Left ventricle myocardium inferior (tissue), 1 donor: ENCODE measurements around the gene GNG7. TPM values are rescaled to one million over a fixed set of nuclear protein-coding genes. Genes with fewer than 3 reads are reported as not detected.
"Not testable (repeated sequence)": the region's sequence is repeated elsewhere in the genome, so short reads cannot be mapped to it uniquely, and the experiment has no call there.

Source experiments
- DNase-seq: peaks from one replicate; pipeline ENCODE4 v3.0.0-alpha.2; 2020
- H3K27ac ChIP-seq: fragments of 200-600 bp; replicated peaks from 2 replicates; pipeline ENCODE4 v1.8.0; 2021
- H3K27me3 ChIP-seq: fragments of 200-600 bp; 2 replicates; pipeline ENCODE4 v1.8.0; 2021; ENCODE audit warnings: low read depth
- H3K36me3 ChIP-seq: fragments of 200-600 bp; 2 replicates; pipeline ENCODE4 v1.8.0; 2021
- H3K4me1 ChIP-seq: fragments of 200-600 bp; 2 replicates; pipeline ENCODE4 v1.8.0; 2021
- H3K4me3 ChIP-seq: fragments of 200-600 bp; 2 replicates; pipeline ENCODE4 v1.8.0; 2021; ENCODE audit warnings: mild to moderate bottlenecking, moderate library complexity
- H3K9me3 ChIP-seq: fragments of 200-600 bp; replicated peaks from 2 replicates; pipeline ENCODE4 v1.8.0; 2021
- intact Hi-C: fragments of 100-400 bp; cut with micrococcal nuclease; formaldehyde crosslinking; loops from one replicate; pipeline ENCODE4 v1.11.0; 2022
- total RNA-seq: library from RNA; stranded (reverse); fragmentation: NEBNext Ultra II Directional; extraction: Animal tissue kit (Norgen Biotek cat#: 25700); gene quantifications from one replicate; pipeline ENCODE4 v1.2.1, GENCODE V29; 2021
- TF ChIP-seq, protein P1 (sequence below): fragments of 200-600 bp; IDR thresholded peaks from 2 replicates; pipeline ENCODE4 v1.8.0; 2021; ENCODE audit warnings: antibody characterized with exemption, mild to moderate bottlenecking, borderline replicate concordance
- donor health status: DM: no; HTN: yes; CAD: no; lungs with severe emphysema.

Gene GNG7
- total RNA-seq, 1 donor from 2014 or later: 46.6 TPM

- Histone ChIP-seq H3K27me3 (peaks cover 5% of the 10 kb centered on the region), H3K9me3 (no peaks in the 10 kb centered on the region), H3K27ac (no peak overlapping the region), H3K4me1 (peaks cover 7% of the 10 kb centered on the region), H3K4me3 (no peak overlapping the region), H3K36me3 (no peaks in the 10 kb centered on the region)
- intact Hi-C loops: no loop called here
- no peak for DNase-seq
- TF ChIP-seq, protein P1, sequence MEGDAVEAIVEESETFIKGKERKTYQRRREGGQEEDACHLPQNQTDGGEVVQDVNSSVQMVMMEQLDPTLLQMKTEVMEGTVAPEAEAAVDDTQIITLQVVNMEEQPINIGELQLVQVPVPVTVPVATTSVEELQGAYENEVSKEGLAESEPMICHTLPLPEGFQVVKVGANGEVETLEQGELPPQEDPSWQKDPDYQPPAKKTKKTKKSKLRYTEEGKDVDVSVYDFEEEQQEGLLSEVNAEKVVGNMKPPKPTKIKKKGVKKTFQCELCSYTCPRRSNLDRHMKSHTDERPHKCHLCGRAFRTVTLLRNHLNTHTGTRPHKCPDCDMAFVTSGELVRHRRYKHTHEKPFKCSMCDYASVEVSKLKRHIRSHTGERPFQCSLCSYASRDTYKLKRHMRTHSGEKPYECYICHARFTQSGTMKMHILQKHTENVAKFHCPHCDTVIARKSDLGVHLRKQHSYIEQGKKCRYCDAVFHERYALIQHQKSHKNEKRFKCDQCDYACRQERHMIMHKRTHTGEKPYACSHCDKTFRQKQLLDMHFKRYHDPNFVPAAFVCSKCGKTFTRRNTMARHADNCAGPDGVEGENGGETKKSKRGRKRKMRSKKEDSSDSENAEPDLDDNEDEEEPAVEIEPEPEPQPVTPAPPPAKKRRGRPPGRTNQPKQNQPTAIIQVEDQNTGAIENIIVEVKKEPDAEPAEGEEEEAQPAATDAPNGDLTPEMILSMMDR: no peak
Observed at GRCh38 chr19:2512523-2513431, 189.7 kb downstream of the GNG7 start.

DNA sequence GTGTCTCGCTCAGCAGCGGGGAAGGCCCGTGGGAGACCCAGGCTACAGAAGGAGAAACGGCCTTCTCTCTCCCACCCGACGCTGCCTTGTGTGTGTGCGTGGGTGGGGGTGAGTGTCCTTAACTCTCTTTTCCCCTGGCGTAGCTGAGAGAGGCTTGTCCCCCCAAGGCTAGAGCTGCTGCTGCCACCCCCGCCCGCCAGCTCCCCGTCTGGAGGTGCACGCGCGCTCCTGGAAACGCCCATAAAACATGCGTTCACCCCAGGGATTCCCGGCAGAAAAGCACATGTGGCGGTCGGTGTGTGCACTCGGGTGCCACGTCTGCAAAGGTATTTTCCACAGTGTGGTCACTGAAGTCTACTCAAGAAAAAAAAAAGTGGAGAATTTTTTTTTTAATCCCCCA, 190.5 kb downstream of the GNG7 start:
- Histone ChIP-seq H3K4me3 (no peak overlapping the region), H3K36me3 (no peaks in the 10 kb centered on the region), H3K4me1 (no peaks in the 10 kb centered on the region), H3K27ac (no peak overlapping the region), H3K9me3 (no peaks in the 10 kb centered on the region), H3K27me3 (peaks cover 5% of the 10 kb centered on the region)
- DNase-seq: no peak
- TF ChIP-seq, protein P1: no peak
- intact Hi-C loops: no loop called here

DNA sequence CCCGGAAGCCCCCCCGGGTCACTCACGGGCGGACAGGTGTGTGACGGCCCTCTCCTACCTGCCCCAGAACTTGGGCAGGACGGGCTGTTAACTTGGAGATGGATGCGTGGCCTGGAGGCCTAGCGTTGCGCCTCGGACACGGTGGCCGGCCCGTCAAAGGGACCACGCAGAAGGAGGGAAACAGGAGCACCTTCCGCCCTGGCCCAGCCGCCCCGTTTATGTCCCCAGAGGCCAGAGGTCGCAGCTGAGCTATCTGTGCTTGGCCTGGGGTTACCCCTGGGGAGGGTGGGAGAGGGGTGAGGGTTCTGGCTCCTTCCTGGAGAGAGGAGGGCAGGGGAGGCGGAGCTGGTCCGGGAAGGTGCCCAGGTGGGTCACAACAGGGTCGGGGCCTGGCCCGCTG, 190.9 kb downstream of the GNG7 start:
- TF ChIP-seq, protein P1: no peak
- Histone ChIP-seq H3K36me3 (no peaks in the 10 kb centered on the region), H3K4me1 (no peaks in the 10 kb centered on the region), H3K27ac (no peak overlapping the region), H3K9me3 (no peaks in the 10 kb centered on the region), H3K4me3 (no peak overlapping the region), H3K27me3 (peaks cover 5% of the 10 kb centered on the region)
- intact Hi-C loops: no loop called here
- no peak for DNase-seq

DNA sequence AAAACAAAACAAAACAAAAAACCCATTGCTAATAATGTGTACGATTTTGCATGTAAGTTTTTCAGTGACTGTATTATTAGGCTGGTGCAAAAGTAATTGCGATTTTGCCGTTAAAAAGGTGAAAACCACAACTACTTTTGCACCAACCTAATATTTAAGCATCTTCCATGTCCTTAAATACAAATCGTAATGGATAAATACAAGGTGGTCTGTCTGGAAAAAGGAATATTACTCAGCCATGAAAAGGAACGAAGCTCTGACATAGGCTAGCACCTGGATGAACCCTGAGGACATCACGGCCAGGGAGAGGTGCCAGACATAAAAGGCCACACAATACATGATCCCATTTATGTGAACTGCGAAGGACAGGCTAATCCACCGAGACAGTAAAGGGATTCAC, 193.4 kb downstream of the GNG7 start:
- Histone ChIP-seq H3K4me3 (no peak overlapping the region), H3K4me1 (no peaks in the 10 kb centered on the region), H3K27me3 (peaks cover 5% of the 10 kb centered on the region), H3K27ac (no peak overlapping the region), H3K36me3 (no peaks in the 10 kb centered on the region), H3K9me3 (no peaks in the 10 kb centered on the region)
- DNase-seq: no peak
- intact Hi-C loops: no loop called here
- TF ChIP-seq, protein P1: no peak

- Histone ChIP-seq H3K27me3 (no peaks in the 10 kb centered on the region), H3K27ac (no peak overlapping the region), H3K9me3 (no peaks in the 10 kb centered on the region), H3K36me3 (no peaks in the 10 kb centered on the region), H3K4me3 (no peak overlapping the region), H3K4me1 (no peaks in the 10 kb centered on the region)
- intact Hi-C loops: no loop called here
- TF ChIP-seq, protein P1: no peak
- DNase-seq: no peak
Observed at GRCh38 chr19:2507109-2507508, 195.4 kb downstream of the GNG7 start.

GRCh38 chr19:2506656-2507055, 195.8 kb downstream of the GNG7 start:
- H3K4me1 ChIP-seq, DNase-seq, H3K4me3 ChIP-seq, H3K27me3 ChIP-seq, intact Hi-C loops, H3K27ac ChIP-seq, H3K9me3 ChIP-seq, H3K36me3 ChIP-seq: not testable (repeated sequence)
